Measurements from ENCODE around the gene DCC.

DCC gene

GRCh38 chr18:53478155-53478554, 1138.2 kb downstream of the DCC start:
- TF ChIP-seq CTCF (IDR thresholded peaks at IDR 0.05; ENCODE audit: low read depth, low read length), result no peak
- Histone ChIP-seq H3K9me3 (no peaks in the 10 kb centered on the region), H3K36me3 (no peaks in the 10 kb centered on the region), H3K4me1 (no peaks in the 10 kb centered on the region), H3K4me3 (ENCODE audit: low read depth, low read length) (no peak overlapping the region), H3K27me3 (no peaks in the 10 kb centered on the region)
- DNase-seq, result no peak

- no peaks in the 10 kb centered on the region for H3K4me1 ChIP-seq
- no peaks in the 10 kb centered on the region for H3K27me3 ChIP-seq
- no peaks in the 10 kb centered on the region for H3K9me3 ChIP-seq
- DNase-seq, result no peak
- TF ChIP-seq CTCF (IDR thresholded peaks at IDR 0.05; ENCODE audit: low read depth, low read length), result no peak
- H3K36me3 ChIP-seq, result no peaks in the 10 kb centered on the region
- no peak overlapping the region for H3K4me3 ChIP-seq (ENCODE audit: low read depth, low read length)
These were observed 1146.3 kb downstream of the DCC start for GRCh38 chr18:53486296-53486695.

- no peaks in the 10 kb centered on the region for H3K4me1 ChIP-seq
- no peak for TF ChIP-seq CTCF (IDR thresholded peaks at IDR 0.05; ENCODE audit: low read depth, low read length)
- H3K4me3 ChIP-seq (ENCODE audit: low read depth, low read length), result no peak overlapping the region
- no peaks in the 10 kb centered on the region for H3K27me3 ChIP-seq
- no peaks in the 10 kb centered on the region for H3K36me3 ChIP-seq
- DNase-seq, result no peak
- no peaks in the 10 kb centered on the region for H3K9me3 ChIP-seq
These were observed 1149.3 kb downstream of the DCC start for GRCh38 chr18:53489266-53489665.

GRCh38 chr18:53490019-53490418, 1150.0 kb downstream of the DCC start:
- no peak for DNase-seq
- TF ChIP-seq CTCF (IDR thresholded peaks at IDR 0.05; ENCODE audit: low read depth, low read length), result no peak
- no peaks in the 10 kb centered on the region for H3K36me3 ChIP-seq

GRCh38 chr18:53496028-53496427, 1156.0 kb downstream of the DCC start:
- H3K36me3 ChIP-seq, result no peaks in the 10 kb centered on the region
- no peak for TF ChIP-seq CTCF (IDR thresholded peaks at IDR 0.05; ENCODE audit: low read depth, low read length)
- H3K9me3 ChIP-seq, result no peaks in the 10 kb centered on the region
- no peak overlapping the region for H3K4me3 ChIP-seq (ENCODE audit: low read depth, low read length)
- H3K4me1 ChIP-seq, result no peaks in the 10 kb centered on the region
- H3K27me3 ChIP-seq, result no peaks in the 10 kb centered on the region
- no peak for DNase-seq

More at GRCh38 chr18:53490019-53490418, 1150.0 kb downstream of the DCC start:
- H3K27me3 ChIP-seq, result no peaks in the 10 kb centered on the region
- no peak overlapping the region for H3K4me3 ChIP-seq (ENCODE audit: low read depth, low read length)
- no peaks in the 10 kb centered on the region for H3K9me3 ChIP-seq
- no peaks in the 10 kb centered on the region for H3K4me1 ChIP-seq

GRCh38 chr18:53503914-53504441, 1164.0 kb downstream of the DCC start:
- Histone ChIP-seq H3K36me3 (no peaks in the 10 kb centered on the region), H3K9me3 (no peaks in the 10 kb centered on the region), H3K4me3 (ENCODE audit: low read depth, low read length) (no peak overlapping the region), H3K4me1 (no peaks in the 10 kb centered on the region), H3K27me3 (no peaks in the 10 kb centered on the region)
- no peak for TF ChIP-seq CTCF (IDR thresholded peaks at IDR 0.05; ENCODE audit: low read depth, low read length)
- no peak for DNase-seq

Data from BE2C (cell line).